Small intestine (tissue), 7 donors: ENCODE data around the gene DNER. TPM values are rescaled to one million over a fixed set of nuclear protein-coding genes. Genes with fewer than 3 reads are reported as not detected.

Experiments
- DNase-seq, 2 donors: peaks; one replicate each; pipeline versions ENCODE4 v3.0.0 to v3.0.0-alpha.2; 2013
- FAIRE-seq: peaks from 2 replicates; lab custom pipeline; 2012; peaks lifted over from hg19 to GRCh38; lab: Jason Lieb, UNC
- H3K27ac ChIP-seq, 3 donors: one replicate each; pipeline ENCODE4 v1.5.1; 2013; ENCODE audit warnings: low read length in 2 of 3, mild to moderate bottlenecking in 2 of 3, control low read depth in 1 of 3, inconsistent platforms in 1 of 3, low read depth in 1 of 3, moderate library complexity in 1 of 3
- H3K27me3 ChIP-seq, 3 donors: one replicate each; pipeline ENCODE4 v1.6.1; 2013; ENCODE audit warnings: low read length in 3 of 3, inconsistent platforms in 1 of 3; ENCODE audit not compliant: control insufficient read depth in 3 of 3, insufficient read depth in 3 of 3
- H3K36me3 ChIP-seq, 3 donors: one replicate each; pipeline ENCODE4 v1.6.1; 2013; ENCODE audit warnings: low read length in 3 of 3, inconsistent platforms in 1 of 3, low read depth in 1 of 3, mild to moderate bottlenecking in 1 of 3, moderate library complexity in 1 of 3; ENCODE audit not compliant: control insufficient read depth in 3 of 3, insufficient read depth in 2 of 3
- H3K4me1 ChIP-seq, 3 donors: one replicate each; pipeline ENCODE4 v1.6.1; 2013; ENCODE audit warnings: low read length in 2 of 3, inconsistent platforms in 1 of 3, low read depth in 1 of 3, mild to moderate bottlenecking in 1 of 3, moderate library complexity in 1 of 3; ENCODE audit not compliant: control insufficient read depth in 3 of 3, insufficient read depth in 2 of 3
- H3K4me3 ChIP-seq, 3 donors: one replicate each; pipeline ENCODE4 v1.5.1; 2013; ENCODE audit warnings: low read length in 3 of 3, control low read depth in 1 of 3, inconsistent platforms in 1 of 3, low read depth in 1 of 3, mild to moderate bottlenecking in 1 of 3, moderate library complexity in 1 of 3
- H3K9me3 ChIP-seq, 2 donors: one replicate each; pipeline ENCODE4 v1.6.1; 2013; ENCODE audit warnings: low read depth in 1 of 2, low read length in 1 of 2; ENCODE audit not compliant: control insufficient read depth in 2 of 2, insufficient read depth in 1 of 2
- WGBS, 3 donors: extraction: QIAGEN DNeasy Blood & Tissue Kit; methylation state at CpG; one replicate each; pipeline ENCODE4 v1.1.7; 2013; 5-methylcytosine and 5-hydroxymethylcytosine counted together
- polyA plus RNA-seq, 4 donors: library from polyadenylated mRNA; stranded (reverse) in 3 of 4; unstranded in 1 of 4; fragments of 200-250 nt in 3 of 4; fragments of 120-200 nt in 1 of 4; gene quantifications; one replicate each; pipeline versions ENCODE4 v1.2.1 to v1.2.3, GENCODE V29; 2013
- donor health status: healthy with polysubstance abuse.
- donor health status: control.
- donor health status: control.
- donor health status: Bipolar disorder and iron deficiency.
- donor health status: healthy.

Gene DNER
- polyA plus RNA-seq, 4 donors, result 0.99 to 2.4 TPM; not detected in 2

DNA sequence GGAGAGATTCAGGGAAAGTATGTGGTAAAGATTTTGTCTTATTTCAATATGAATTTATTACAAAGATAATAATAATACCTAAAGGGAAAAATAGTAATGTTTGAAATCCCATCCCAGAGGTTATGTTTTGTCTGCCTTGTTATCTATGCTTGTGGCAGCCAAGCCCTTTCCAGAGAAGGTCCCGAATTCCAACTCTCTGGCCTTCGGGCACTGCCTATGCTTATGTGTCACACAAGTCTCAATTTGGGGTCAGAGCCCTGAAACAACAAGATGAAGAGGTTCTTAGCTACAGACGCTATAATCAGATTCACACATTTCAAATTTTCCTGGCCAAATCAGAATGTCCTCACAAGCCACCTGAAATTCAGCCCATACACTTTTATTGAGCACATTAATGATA is 59.9 kb downstream of the DNER start:
- no peak overlapping the region for H3K4me3 ChIP-seq
- H3K27ac ChIP-seq, result no peak overlapping the region
- DNase-seq (no peak), FAIRE-seq (no peak)
- H3K36me3 ChIP-seq, result no peaks in the 10 kb centered on the region
- 81 to 92% (median 86%) methylated on average over 3 of the region's 3 CpGs for WGBS, 3 donors
- H3K4me1 ChIP-seq, result no peaks in the 10 kb centered on the region
- peaks cover 0 to 1% of the 10 kb centered on the region in 2 donors for H3K9me3 ChIP-seq
- no peaks in the 10 kb centered on the region for H3K27me3 ChIP-seq

- Histone ChIP-seq H3K27me3 (no peaks in the 10 kb centered on the region), H3K27ac (no peak overlapping the region), H3K4me3 (no peak overlapping the region), H3K36me3 (no peaks in the 10 kb centered on the region), H3K9me3 (peaks cover 0 to 1% of the 10 kb centered on the region in 2 donors), H3K4me1 (no peaks in the 10 kb centered on the region)
- DNase-seq (no peak), FAIRE-seq (no peak)
- WGBS, 3 donors, result 70 to 79% (median 71%) methylated on average over 1 of the region's 1 CpG
These were observed 60.8 kb downstream of the DNER start for GRCh38 chr2:229653531-229653930.

- Histone ChIP-seq H3K36me3 (no peaks in the 10 kb centered on the region), H3K27me3 (no peaks in the 10 kb centered on the region), H3K4me3 (no peak overlapping the region), H3K9me3 (peaks cover 0 to 1% of the 10 kb centered on the region in 2 donors), H3K27ac (no peak overlapping the region), H3K4me1 (no peaks in the 10 kb centered on the region)
- WGBS, 3 donors, result 73 to 77% (median 76%) methylated on average over 5 of the region's 5 CpGs
- DNase-seq (no peak), FAIRE-seq (no peak)
These were observed 61.6 kb downstream of the DNER start for GRCh38 chr2:229652796-229653195.

DNA sequence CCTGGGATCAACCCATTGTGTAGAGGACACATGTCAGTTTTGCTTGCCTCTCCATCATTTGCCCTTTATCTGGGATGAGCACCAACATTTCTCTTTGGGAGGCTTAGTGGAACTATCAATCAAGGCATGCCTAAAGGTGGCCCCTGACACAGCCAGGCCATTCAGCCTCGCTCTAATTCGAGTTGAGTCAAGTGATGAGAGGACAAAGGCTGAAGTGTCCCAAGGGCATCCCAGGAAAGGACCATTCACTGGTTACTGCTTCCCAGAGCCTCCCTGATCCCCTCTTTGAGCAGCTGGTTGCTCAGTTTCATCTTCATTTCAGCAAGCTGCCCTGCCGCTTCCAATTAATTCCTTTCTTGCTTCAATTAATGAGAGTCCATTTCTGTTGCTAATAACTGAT is 63.5 kb downstream of the DNER start:
- FAIRE-seq, result no peak

GRCh38 chr2:229650059-229650458 is 64.3 kb downstream of the DNER start:
- DNase-seq (no peak), FAIRE-seq (no peak)
- H3K4me3 ChIP-seq, result no peak overlapping the region
- H3K9me3 ChIP-seq, result peaks cover 0 to 1% of the 10 kb centered on the region in 2 donors
- H3K27me3 ChIP-seq, result peaks cover 0 to 2% (median 0%) of the 10 kb centered on the region in 3 donors
- no peaks in the 10 kb centered on the region for H3K4me1 ChIP-seq
- no peak overlapping the region for H3K27ac ChIP-seq
- H3K36me3 ChIP-seq, result no peaks in the 10 kb centered on the region
- WGBS, 3 donors, result 77 to 89% (median 83%) methylated on average over 4 to 5 of the region's 5 CpGs

More for the DNA sequence above, 63.5 kb downstream of the DNER start:
- no peaks in the 10 kb centered on the region for H3K27me3 ChIP-seq
- H3K27ac ChIP-seq, result no peak overlapping the region
- H3K9me3 ChIP-seq, result peaks cover 0 to 1% of the 10 kb centered on the region in 2 donors
- 75 to 81% (median 76%) methylated on average over 3 of the region's 3 CpGs for WGBS, 3 donors
- H3K36me3 ChIP-seq, result no peaks in the 10 kb centered on the region
- H3K4me3 ChIP-seq, result no peak overlapping the region
- DNase-seq, result no peak
- H3K4me1 ChIP-seq, result no peaks in the 10 kb centered on the region

DNA sequence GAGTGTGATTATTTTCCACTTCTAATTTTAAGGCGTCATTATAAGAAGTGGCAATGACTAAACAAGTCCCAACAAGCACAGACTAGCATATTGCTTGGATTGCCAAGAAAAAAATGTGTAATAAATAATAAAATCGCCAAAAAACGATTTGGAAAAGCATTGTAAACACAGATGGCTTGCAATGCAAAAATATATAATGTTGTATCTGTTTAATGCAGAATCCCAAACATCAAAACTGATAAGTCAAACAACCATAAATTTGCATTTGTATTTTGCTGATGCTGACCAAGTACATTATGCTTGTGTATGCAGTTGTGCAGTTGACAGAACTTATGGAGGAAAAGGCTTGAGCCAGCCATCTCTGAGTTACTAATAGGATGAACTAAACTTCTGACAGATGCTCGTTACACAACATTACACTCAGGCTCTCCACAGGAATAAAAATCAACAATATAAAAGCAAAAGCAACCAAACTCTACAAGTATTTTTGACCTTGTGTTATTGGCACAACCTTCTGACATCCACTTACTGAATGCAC is 68.1 kb downstream of the DNER start:
- Histone ChIP-seq H3K27me3 (peaks cover 0 to 2% (median 0%) of the 10 kb centered on the region in 3 donors), H3K4me3 (no peak overlapping the region), H3K9me3 (no peaks in the 10 kb centered on the region), H3K27ac (no peak overlapping the region), H3K4me1 (no peaks in the 10 kb centered on the region), H3K36me3 (no peaks in the 10 kb centered on the region)
- 56 to 64% (median 58%) methylated on average over 4 of the region's 4 CpGs for WGBS, 3 donors
- no peak for DNase-seq
- FAIRE-seq, result no peak

DNA sequence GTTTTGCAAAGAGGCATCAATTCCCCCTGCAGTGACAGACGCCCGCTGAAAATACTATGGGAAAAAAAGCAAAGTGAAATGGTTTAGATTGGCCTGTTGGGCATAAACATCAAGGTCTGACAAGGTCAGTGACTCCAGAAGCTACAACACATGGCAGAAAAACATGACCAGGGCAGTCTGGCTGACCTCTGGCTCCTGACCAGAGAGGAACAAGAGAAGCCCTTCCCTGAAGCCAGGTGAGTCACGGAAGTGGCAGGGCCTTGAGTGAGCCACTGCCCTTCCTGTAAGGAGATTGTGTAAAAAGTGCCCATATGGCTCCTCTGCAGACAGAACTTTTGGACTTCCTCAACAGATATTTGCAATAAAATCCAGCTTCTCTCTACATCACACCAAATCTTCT is 72.0 kb downstream of the DNER start:
- Histone ChIP-seq H3K4me1 (no peaks in the 10 kb centered on the region), H3K27ac (no peak overlapping the region), H3K4me3 (no peak overlapping the region), H3K36me3 (no peaks in the 10 kb centered on the region), H3K27me3 (peaks cover 0 to 4% (median 0%) of the 10 kb centered on the region in 3 donors), H3K9me3 (no peaks in the 10 kb centered on the region)
- no peak for DNase-seq
- WGBS, 3 donors, result 66 to 78% (median 77%) methylated on average over 3 of the region's 3 CpGs
- FAIRE-seq, result no peak

GRCh38 chr2:229641676-229642075 is 72.7 kb downstream of the DNER start:
- FAIRE-seq (no peak), DNase-seq (no peak)
- H3K36me3 ChIP-seq, result no peaks in the 10 kb centered on the region
- H3K27ac ChIP-seq, result no peak overlapping the region
- peaks cover 0 to 4% (median 0%) of the 10 kb centered on the region in 3 donors for H3K27me3 ChIP-seq
- H3K4me3 ChIP-seq, result no peak overlapping the region
- no peaks in the 10 kb centered on the region for H3K4me1 ChIP-seq
- H3K9me3 ChIP-seq, result no peaks in the 10 kb centered on the region
- WGBS, 3 donors, result 48 to 57% (median 54%) methylated on average over 3 of the region's 3 CpGs

DNA sequence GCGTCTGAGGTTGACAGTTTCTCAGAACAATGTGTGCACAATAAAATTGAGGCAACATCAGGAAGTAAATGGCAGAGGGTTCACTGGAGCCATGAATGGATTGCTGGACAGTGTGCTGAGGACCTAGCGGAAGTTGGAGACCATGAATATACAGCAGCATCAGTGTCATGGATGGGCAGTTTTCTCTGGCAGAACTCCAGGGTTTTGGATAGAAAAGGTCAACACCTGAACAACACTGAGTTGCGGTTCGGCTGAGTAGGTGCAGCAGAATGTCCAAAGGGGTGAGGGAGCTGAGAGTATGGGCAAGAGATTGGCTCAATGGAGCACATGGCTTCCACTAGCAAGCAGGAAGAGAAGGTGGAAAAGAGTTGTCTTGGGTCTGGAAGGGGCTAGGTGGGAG is 73.7 kb downstream of the DNER start:
- Histone ChIP-seq H3K4me1 (no peaks in the 10 kb centered on the region), H3K9me3 (no peaks in the 10 kb centered on the region), H3K27ac (no peak overlapping the region), H3K36me3 (no peaks in the 10 kb centered on the region), H3K27me3 (peaks cover 0 to 2% (median 0%) of the 10 kb centered on the region in 3 donors), H3K4me3 (no peak overlapping the region)
- DNase-seq (no peak), FAIRE-seq (no peak)
- 92 to 93% (median 93%) methylated on average over 4 of the region's 4 CpGs for WGBS, 3 donors
